ENCODE results near the gene NME4.
A peak's percentile ranks its signal among the peaks of the same experiment; 100 is the strongest.

The NME4 gene

DNA sequence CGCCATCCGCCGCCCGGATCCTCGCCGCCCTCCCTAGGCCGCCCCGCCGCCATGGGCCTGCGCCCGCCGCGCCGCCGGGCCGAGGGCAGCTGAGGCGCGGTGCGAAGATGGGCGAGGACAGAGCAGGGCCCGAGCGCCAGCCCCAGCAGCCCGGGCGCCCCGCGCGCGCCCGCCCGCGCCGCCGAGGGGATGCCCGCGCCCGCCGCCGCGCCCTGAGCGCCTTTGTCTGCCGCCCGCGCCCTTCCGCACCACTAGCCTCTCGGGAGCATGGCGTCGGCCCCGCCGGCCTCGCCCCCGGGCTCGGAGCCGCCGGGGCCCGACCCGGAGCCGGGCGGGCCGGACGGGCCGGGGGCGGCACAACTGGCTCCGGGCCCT lies 28.7 kb downstream of the NME4 start:
- Histone ChIP-seq H3K9ac (ENCODE audit: low read length) (no peak overlapping the region), H3K27ac (ENCODE audit: low read depth, low read length) (no peak overlapping the region), H3K36me3 (ENCODE audit: insufficient read depth, low read length) (no peaks in the 10 kb centered on the region), H3K4me3 (ENCODE audit: low read depth in 1 of 2, low read length in 2 of 2) (peak overlapping the region in 1 of 2 donors; percentile 68), H3K9me3 (ENCODE audit: low read length) (no peaks in the 10 kb centered on the region), H3K4me1 (ENCODE audit: insufficient read depth, low read length) (peaks cover 23% of the 10 kb centered on the region), H3K27me3 (ENCODE audit: control insufficient read depth in 1 of 2, insufficient read depth in 2 of 2, low read length in 2 of 2) (no peaks in the 10 kb centered on the region)

DNA sequence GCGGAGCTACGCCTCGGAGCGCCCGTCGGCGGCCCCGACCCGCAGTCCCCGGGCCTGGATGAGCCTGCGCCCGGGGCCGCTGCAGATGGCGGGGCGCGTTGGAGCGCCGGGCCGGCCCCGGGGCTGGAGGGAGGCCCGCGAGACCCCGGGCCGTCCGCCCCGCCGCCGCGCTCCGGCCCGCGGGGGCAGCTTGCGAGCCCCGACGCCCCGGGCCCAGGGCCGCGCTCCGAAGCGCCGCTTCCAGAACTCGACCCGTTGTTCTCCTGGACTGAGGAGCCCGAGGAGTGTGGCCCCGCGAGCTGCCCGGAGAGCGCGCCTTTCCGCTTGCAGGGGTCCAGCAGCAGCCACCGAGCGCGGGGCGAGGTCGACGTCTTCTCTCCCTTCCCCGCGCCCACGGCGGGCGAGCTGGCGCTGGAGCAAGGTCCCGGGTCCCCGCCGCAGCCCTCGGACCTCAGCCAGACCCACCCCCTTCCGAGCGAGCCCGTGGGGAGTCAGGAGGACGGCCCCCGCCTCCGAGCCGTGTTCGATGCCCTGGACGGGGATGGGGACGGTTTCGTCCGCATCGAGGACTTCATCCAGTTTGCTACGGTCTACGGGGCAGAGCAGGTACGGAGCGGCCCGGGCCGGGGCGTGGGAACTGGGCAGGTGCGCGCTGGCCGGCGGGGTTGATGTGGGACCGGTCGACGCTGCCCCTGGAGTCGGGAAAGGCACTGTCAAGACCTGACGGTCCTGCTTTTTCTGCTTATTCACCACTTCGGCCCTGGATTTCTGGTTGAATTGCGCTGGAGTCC lies 29.3 kb downstream of the NME4 start:
- Histone ChIP-seq H3K27ac (ENCODE audit: low read depth, low read length) (peak overlapping the region; percentile 35), H3K9me3 (ENCODE audit: low read length) (no peaks in the 10 kb centered on the region), H3K9ac (ENCODE audit: low read length) (peak overlapping the region; percentile 53), H3K4me1 (ENCODE audit: insufficient read depth, low read length) (peaks cover 23% of the 10 kb centered on the region), H3K27me3 (ENCODE audit: control insufficient read depth in 1 of 2, insufficient read depth in 2 of 2, low read length in 2 of 2) (no peaks in the 10 kb centered on the region), H3K36me3 (ENCODE audit: insufficient read depth, low read length) (no peaks in the 10 kb centered on the region), H3K4me3 (ENCODE audit: low read depth in 1 of 2, low read length in 2 of 2) (peak overlapping the region; percentile 64)

DNA sequence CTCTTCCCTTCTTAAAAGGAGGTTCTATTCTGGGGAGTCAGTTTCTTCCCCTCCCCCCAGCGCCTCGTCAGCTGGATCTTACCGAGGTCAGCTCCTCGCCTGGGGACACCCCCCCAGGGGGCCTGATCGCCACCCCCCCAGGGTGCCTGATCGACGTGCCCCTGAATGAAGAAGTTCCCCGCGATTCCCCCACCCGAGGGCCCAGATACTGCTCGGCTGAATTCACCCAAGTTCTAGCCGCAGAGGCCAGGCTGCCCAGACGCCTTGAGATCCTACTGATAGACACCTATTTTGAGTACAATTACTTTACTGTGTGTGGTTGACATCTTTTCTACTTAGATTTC lies 29.9 kb downstream of the NME4 start:
- Histone ChIP-seq H3K27ac (ENCODE audit: low read depth, low read length) (peak overlapping the region; percentile 35), H3K27me3 (ENCODE audit: control insufficient read depth in 1 of 2, insufficient read depth in 2 of 2, low read length in 2 of 2) (no peaks in the 10 kb centered on the region), H3K9ac (ENCODE audit: low read length) (peak overlapping the region; percentile 53), H3K9me3 (ENCODE audit: low read length) (no peaks in the 10 kb centered on the region), H3K36me3 (ENCODE audit: insufficient read depth, low read length) (no peaks in the 10 kb centered on the region), H3K4me3 (ENCODE audit: low read depth in 1 of 2, low read length in 2 of 2) (peak overlapping the region; percentile 20 to 64), H3K4me1 (ENCODE audit: insufficient read depth, low read length) (peaks cover 23% of the 10 kb centered on the region)

DNA sequence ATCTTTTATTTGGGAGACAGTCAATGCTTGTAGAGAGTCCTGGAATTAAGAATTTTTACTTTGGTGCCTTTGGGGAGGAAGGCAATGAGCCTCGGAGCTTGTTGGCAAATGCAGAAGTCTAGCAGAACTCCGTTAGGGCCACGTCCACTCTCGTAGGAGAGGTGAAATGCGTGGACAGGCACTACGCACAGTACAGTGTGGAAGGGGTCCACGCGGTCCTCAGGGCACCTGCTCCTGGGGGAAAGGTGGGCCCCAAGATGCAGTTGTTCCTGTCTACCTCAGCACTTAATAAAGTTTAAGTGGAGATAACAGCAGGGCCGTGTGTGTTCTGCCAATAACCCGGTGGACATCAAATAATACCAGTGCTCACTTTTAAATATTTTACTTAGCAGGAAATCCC lies 30.3 kb downstream of the NME4 start:
- peaks cover 23% of the 10 kb centered on the region for H3K4me1 ChIP-seq (ENCODE audit: insufficient read depth, low read length)
- H3K9me3 ChIP-seq (ENCODE audit: low read length): no peaks in the 10 kb centered on the region
- peak overlapping the region; percentile 20 to 64 for H3K4me3 ChIP-seq (ENCODE audit: low read depth in 1 of 2, low read length in 2 of 2)
- H3K27ac ChIP-seq (ENCODE audit: low read depth, low read length): no peak overlapping the region
- H3K36me3 ChIP-seq (ENCODE audit: insufficient read depth, low read length): no peaks in the 10 kb centered on the region
- no peaks in the 10 kb centered on the region for H3K27me3 ChIP-seq (ENCODE audit: control insufficient read depth in 1 of 2, insufficient read depth in 2 of 2, low read length in 2 of 2)
- H3K9ac ChIP-seq (ENCODE audit: low read length): peak overlapping the region; percentile 53

DNA sequence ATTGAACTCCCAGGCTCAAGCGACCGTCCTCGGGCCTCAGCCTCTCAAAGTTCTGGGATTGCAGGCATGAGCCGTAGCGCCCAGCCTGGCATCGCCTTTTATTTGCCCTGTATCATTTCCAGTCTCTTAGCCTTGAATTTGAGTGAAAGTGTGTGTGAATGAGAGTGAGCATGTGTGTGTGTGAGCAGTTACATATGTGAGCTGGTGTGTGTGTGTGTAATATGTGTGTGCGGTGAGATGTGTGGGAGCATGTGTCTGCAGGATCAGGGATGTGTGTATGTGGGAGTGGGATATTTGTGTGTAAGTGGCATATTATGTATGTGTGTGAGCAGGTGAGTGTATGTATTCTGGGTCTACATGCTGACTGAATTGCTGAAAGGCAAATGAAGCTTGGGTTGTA lies 33.9 kb downstream of the NME4 start:
- no peak overlapping the region for H3K27ac ChIP-seq (ENCODE audit: low read depth, low read length)
- H3K36me3 ChIP-seq (ENCODE audit: insufficient read depth, low read length): no peaks in the 10 kb centered on the region
- peaks cover 9% of the 10 kb centered on the region for H3K4me1 ChIP-seq (ENCODE audit: insufficient read depth, low read length)
- no peaks in the 10 kb centered on the region for H3K9me3 ChIP-seq (ENCODE audit: low read length)
- H3K27me3 ChIP-seq (ENCODE audit: control insufficient read depth in 1 of 2, insufficient read depth in 2 of 2, low read length in 2 of 2): no peaks in the 10 kb centered on the region
- H3K4me3 ChIP-seq (ENCODE audit: low read depth in 1 of 2, low read length in 2 of 2): no peak overlapping the region
- H3K9ac ChIP-seq (ENCODE audit: low read length): no peak overlapping the region

DNA sequence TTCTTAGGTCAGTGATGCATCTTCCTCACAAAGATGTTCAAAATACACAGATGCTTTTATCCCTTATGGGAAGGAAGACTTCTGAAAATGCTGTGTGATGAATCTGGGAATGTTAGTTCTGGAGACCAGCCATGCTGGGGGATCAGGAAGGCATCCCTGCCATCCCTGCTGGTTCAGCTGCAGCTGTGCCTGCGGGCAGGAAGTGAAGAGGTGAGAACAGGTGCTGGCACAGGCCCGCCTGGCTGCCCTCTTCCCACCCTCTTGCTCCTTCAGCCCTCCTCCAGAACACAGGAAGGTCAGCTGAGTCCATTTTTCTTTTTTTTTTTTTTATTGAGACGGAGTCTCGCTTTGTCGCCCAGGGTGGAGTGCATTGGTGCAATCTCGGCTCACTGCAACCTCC lies 43.6 kb downstream of the NME4 start:
- Histone ChIP-seq H3K9me3 (ENCODE audit: low read length) (no peaks in the 10 kb centered on the region), H3K9ac (ENCODE audit: low read length) (no peak overlapping the region), H3K36me3 (ENCODE audit: insufficient read depth, low read length) (peaks cover 7% of the 10 kb centered on the region), H3K4me1 (ENCODE audit: insufficient read depth, low read length) (no peaks in the 10 kb centered on the region), H3K27ac (ENCODE audit: low read depth, low read length) (no peak overlapping the region), H3K4me3 (ENCODE audit: low read depth in 1 of 2, low read length in 2 of 2) (no peak overlapping the region), H3K27me3 (ENCODE audit: control insufficient read depth in 1 of 2, insufficient read depth in 2 of 2, low read length in 2 of 2) (no peaks in the 10 kb centered on the region)

DNA sequence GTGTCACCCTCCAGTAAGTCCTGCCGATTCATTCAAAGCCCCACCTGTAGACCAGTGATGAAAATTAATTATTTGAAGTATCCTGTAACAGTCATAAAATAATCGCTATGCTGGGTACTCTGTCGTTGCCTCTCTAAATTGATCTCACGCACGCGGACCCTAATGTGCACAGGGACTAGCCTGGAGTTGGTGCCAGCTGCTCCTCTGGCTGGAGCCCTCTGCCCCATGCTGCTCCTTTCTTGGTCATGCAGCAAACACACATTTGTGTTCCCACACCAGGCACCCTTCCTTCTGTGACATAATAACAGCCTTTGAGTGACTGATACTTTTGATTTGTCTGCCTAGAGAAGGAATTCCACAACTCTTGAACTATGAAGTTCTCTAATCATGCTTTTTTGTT lies 44.4 kb downstream of the NME4 start:
- Histone ChIP-seq H3K9ac (ENCODE audit: low read length) (no peak overlapping the region), H3K4me3 (ENCODE audit: low read depth in 1 of 2, low read length in 2 of 2) (no peak overlapping the region)

DNA sequence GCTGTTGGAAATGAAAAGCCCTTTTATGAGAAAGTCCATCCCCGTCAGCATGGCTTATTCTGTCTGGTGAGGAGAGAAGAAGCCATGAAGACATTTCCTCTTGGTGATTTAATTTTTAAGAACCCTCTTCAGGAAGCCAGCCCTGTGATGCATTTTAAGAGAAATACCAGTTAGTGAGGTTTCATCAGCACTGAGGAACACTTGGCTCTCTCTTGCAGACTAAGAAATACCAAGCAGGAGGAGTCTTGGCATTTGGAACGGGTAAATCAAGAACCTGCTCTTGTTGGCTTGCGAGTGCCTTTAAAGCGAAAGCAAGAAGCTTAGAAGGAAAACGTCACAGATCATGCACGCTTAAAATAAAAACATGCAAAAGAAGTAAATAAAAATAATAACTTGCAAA lies 46.0 kb downstream of the NME4 start:
- H3K27me3 ChIP-seq (ENCODE audit: control insufficient read depth in 1 of 2, insufficient read depth in 2 of 2, low read length in 2 of 2): no peaks in the 10 kb centered on the region
- no peaks in the 10 kb centered on the region for H3K4me1 ChIP-seq (ENCODE audit: insufficient read depth, low read length)
- H3K9ac ChIP-seq (ENCODE audit: low read length): no peak overlapping the region
- no peaks in the 10 kb centered on the region for H3K9me3 ChIP-seq (ENCODE audit: low read length)
- H3K4me3 ChIP-seq (ENCODE audit: low read depth in 1 of 2, low read length in 2 of 2): no peak overlapping the region
- H3K36me3 ChIP-seq (ENCODE audit: insufficient read depth, low read length): peaks cover 7% of the 10 kb centered on the region
- H3K27ac ChIP-seq (ENCODE audit: low read depth, low read length): no peak overlapping the region

More for the DNA sequence above, 44.4 kb downstream of the NME4 start:
- Histone ChIP-seq H3K27ac (ENCODE audit: low read depth, low read length) (no peak overlapping the region), H3K4me1 (ENCODE audit: insufficient read depth, low read length) (no peaks in the 10 kb centered on the region), H3K36me3 (ENCODE audit: insufficient read depth, low read length) (peaks cover 7% of the 10 kb centered on the region), H3K9me3 (ENCODE audit: low read length) (no peaks in the 10 kb centered on the region), H3K27me3 (ENCODE audit: control insufficient read depth in 1 of 2, insufficient read depth in 2 of 2, low read length in 2 of 2) (no peaks in the 10 kb centered on the region)

DNA sequence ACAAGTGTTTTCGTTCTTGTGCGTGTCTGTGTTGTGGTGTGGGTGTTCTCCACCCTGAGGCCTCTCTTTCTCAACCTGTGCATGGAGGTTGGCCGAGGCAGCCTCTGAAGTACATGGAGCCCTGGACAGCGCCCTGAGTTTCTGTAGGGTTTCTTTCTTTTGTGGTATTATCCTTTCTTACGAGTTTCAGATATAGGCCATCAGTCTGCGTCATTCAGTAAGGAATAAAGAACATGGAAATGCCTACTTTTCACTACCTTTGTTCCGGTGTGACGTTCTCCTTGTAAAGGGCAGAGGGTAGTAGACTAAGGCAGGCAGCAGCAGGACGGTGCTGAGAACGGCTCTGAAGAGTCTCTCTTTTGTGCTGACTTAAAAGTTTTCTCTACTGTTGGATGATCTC lies 47.0 kb downstream of the NME4 start:
- Histone ChIP-seq H3K9me3 (ENCODE audit: low read length) (no peaks in the 10 kb centered on the region), H3K27ac (ENCODE audit: low read depth, low read length) (no peak overlapping the region), H3K36me3 (ENCODE audit: insufficient read depth, low read length) (peaks cover 5% of the 10 kb centered on the region), H3K27me3 (ENCODE audit: control insufficient read depth in 1 of 2, insufficient read depth in 2 of 2, low read length in 2 of 2) (no peaks in the 10 kb centered on the region), H3K9ac (ENCODE audit: low read length) (no peak overlapping the region), H3K4me1 (ENCODE audit: insufficient read depth, low read length) (no peaks in the 10 kb centered on the region), H3K4me3 (ENCODE audit: low read depth in 1 of 2, low read length in 2 of 2) (no peak overlapping the region)

DNA sequence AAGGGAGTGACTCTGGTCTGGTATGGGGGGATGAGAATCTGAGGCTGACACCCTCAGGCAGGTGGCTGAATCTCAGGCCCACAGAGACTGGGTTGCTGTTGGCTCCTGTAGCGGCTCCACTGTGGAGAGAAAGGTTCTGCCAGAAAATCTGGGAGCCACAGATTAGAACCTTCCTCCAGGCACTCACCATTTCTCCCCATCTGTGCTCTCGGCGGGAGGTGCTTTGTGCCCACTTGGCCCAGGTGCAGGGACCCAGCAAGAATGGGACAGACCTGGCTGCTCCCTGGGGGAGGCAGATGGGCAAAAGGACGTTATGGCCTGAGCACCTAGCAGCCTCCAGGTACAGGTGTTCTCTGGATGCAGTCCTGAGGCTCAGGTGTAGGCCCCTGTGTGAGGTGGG lies 48.6 kb downstream of the NME4 start:
- H3K36me3 ChIP-seq (ENCODE audit: insufficient read depth, low read length): no peaks in the 10 kb centered on the region
- H3K27me3 ChIP-seq (ENCODE audit: control insufficient read depth in 1 of 2, insufficient read depth in 2 of 2, low read length in 2 of 2): no peaks in the 10 kb centered on the region
- no peak overlapping the region for H3K27ac ChIP-seq (ENCODE audit: low read depth, low read length)
- no peak overlapping the region for H3K4me3 ChIP-seq (ENCODE audit: low read depth in 1 of 2, low read length in 2 of 2)
- no peaks in the 10 kb centered on the region for H3K4me1 ChIP-seq (ENCODE audit: insufficient read depth, low read length)
- no peaks in the 10 kb centered on the region for H3K9me3 ChIP-seq (ENCODE audit: low read length)
- H3K9ac ChIP-seq (ENCODE audit: low read length): no peak overlapping the region
